ENCODE measurements around the gene VDR. TPM values are rescaled to one million over a fixed set of nuclear protein-coding genes. Genes with fewer than 3 reads are reported as not detected.

Gene VDR
- total and polyA plus RNA-seq, 2 donors (not counting 1 experiment from before 2014, with no cell fraction given): 0.37 to 0.42 TPM

DNA sequence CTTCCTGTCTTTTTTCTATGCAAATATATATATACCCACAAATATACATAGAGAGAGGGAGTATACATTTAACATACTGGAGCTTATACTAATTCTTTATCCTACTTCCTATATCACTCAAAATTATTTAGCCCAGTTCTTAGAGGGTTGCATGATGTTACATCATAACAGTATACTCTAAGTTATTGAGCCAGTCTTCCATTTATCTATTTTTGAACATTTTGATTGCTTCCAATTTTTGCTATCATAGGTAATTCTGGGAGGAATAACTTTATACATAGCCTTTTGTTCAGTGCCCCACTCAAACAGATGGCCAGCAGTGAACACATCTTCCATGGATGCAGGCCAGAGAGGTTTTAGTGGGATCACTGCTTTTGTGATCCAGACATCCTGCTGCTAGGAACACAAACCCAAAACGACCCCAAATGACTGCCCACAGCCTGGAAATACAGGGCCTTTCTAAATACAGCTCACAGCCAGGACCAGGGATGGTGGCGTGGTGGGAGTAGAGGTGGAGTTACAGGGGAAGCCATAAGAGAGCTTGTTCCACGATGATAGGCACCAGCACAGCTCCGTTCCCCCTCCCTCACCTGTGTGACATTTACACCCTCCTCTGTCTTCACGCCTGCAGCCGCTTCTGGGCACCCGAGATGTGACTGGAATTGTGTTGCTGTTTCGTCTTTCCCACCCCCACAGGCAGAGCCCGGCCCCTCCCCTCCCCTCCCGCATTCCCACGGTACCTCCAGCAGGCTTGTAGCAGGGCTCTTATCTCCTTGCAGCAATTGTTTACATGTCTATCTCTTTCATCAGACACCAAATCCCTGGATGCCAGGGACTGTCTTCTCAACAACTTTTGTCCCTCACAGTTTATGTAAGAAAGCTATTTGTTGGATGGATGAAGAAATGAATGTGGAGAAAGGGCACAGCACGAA, 54.4 kb downstream of the VDR start:
- no peaks in the 10 kb centered on the region for H3K4me1 Mint-ChIP-seq
- no peak overlapping the region for H3K4me2 ChIP-seq (replicated peaks; ENCODE audit: low read depth, low read length, poor library complexity, severe bottlenecking)
- H4K20me1 ChIP-seq (ENCODE audit: control insufficient read depth, insufficient read depth, low read length, poor library complexity, severe bottlenecking): no peaks in the 10 kb centered on the region
- DNase-seq (no peak), ATAC-seq (ENCODE audit: low read depth) (no peak)
- H3K36me3 ChIP-seq (replicated peaks in 1 of 2; ENCODE audit: control extremely low read depth in 1 of 2, control insufficient read depth in 1 of 2, extremely low read depth in 1 of 2, insufficient read depth in 2 of 2, low read length in 1 of 2): no peaks in the 10 kb centered on the region
- H2AFZ ChIP-seq (ENCODE audit: insufficient read depth, low read depth, low read length, poor library complexity, severe bottlenecking): no peak overlapping the region
- no peak overlapping the region for H3K9ac ChIP-seq (ENCODE audit: low read length)
- POLR2A ChIA-PET: no interaction called here
- 93% methylated on average over 4 of the region's 12 CpGs for WGBS (ENCODE audit: insufficient coverage)
- H3K27ac Mint-ChIP-seq: no peak overlapping the region
- no peak for TF ChIP-seq CTCF (IDR thresholded peaks at IDR 0.05)
- TF ChIP-seq EZH2 (IDR thresholded peaks at IDR 0.05; ENCODE audit: borderline replicate concordance, insufficient read depth, low read depth, low read length, poor library complexity, severe bottlenecking): no peak
- H3K9me3 ChIP-seq (ENCODE audit: control extremely low read depth in 1 of 3, control insufficient read depth in 2 of 3, insufficient read depth in 1 of 3, low read length in 2 of 3): no peaks in the 10 kb centered on the region
- H3K4me3 ChIP-seq (ENCODE audit: control extremely low read depth in 1 of 5, extremely low read depth in 1 of 5, insufficient read depth in 1 of 5, low read depth in 2 of 5, low read length in 4 of 5): no peak overlapping the region
- H3K4me1 ChIP-seq (ENCODE audit: control insufficient read depth in 2 of 2, insufficient read depth in 2 of 2, low read length in 2 of 2): no peaks in the 10 kb centered on the region
- no peaks in the 10 kb centered on the region for H3K79me2 ChIP-seq (ENCODE audit: control insufficient read depth, insufficient read depth, low read length)
- no peak overlapping the region for H3K4me3 Mint-ChIP-seq
- no peaks in the 10 kb centered on the region for H3K9me3 Mint-ChIP-seq (ENCODE audit: insufficient read depth)
- H3K27me3 ChIP-seq (replicated peaks in 1 of 4; ENCODE audit: control extremely low read depth in 1 of 4, control insufficient read depth in 3 of 4, insufficient read depth in 4 of 4, low read length in 3 of 4): no peaks in the 10 kb centered on the region
- no peaks in the 10 kb centered on the region for H3K27me3 Mint-ChIP-seq
- CTCF ChIA-PET: interaction anchor here (1.4 to 1.9 kb wide), 2 partner anchors 9 to 11 kb away, joined by 3 to 6 read pairs; no protein-coding TSS in a partner anchor
- H3K27ac ChIP-seq (ENCODE audit: low read length in 2 of 2): no peak overlapping the region
- intact Hi-C loops (cut with micrococcal nuclease): no loop called here

DNA sequence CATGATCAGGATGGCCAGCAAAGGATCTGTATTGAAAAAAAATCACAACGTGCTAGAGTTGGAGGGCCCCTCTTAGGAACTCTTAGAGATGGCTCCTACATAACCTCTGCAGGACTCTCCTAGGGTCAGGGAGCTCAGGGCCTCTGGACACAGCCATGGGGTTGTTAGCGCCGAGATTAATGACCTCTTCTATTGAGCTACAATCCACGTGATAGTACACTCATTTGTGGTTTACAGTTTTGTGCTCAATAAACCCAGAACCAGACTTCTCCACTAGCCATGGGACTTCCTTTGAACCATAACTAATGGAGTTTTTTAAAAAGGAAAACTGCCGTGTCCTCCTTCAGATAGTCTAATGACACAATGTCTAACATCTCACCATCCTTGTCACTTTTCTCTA, 55.5 kb downstream of the VDR start:
- H3K4me1 Mint-ChIP-seq: no peaks in the 10 kb centered on the region
- WGBS (ENCODE audit: insufficient coverage): 46% methylated on average over 2 of the region's 5 CpGs
- H3K27me3 ChIP-seq (replicated peaks in 1 of 4; ENCODE audit: control extremely low read depth in 1 of 4, control insufficient read depth in 3 of 4, insufficient read depth in 4 of 4, low read length in 3 of 4): peaks cover 0 to 6% (median 0%) of the 10 kb centered on the region in 4 experiments
- H3K9me3 Mint-ChIP-seq (ENCODE audit: insufficient read depth): no peaks in the 10 kb centered on the region
- no peaks in the 10 kb centered on the region for H3K27me3 Mint-ChIP-seq
- no peaks in the 10 kb centered on the region for H3K4me1 ChIP-seq (ENCODE audit: control insufficient read depth in 2 of 2, insufficient read depth in 2 of 2, low read length in 2 of 2)
- H3K79me2 ChIP-seq (ENCODE audit: control insufficient read depth, insufficient read depth, low read length): no peaks in the 10 kb centered on the region
- no peaks in the 10 kb centered on the region for H3K9me3 ChIP-seq (ENCODE audit: control extremely low read depth in 1 of 3, control insufficient read depth in 2 of 3, insufficient read depth in 1 of 3, low read length in 2 of 3)
- no peak for DNase-seq
- no peak overlapping the region for H3K27ac ChIP-seq (ENCODE audit: low read length in 2 of 2)
- ChIA-PET POLR2A (no interaction called here), CTCF (interaction anchor here (1.9 to 23.8 kb wide), 2 partner anchors 9 to 75 kb away, joined by 6 to 464 read pairs; partner anchors contain the start of gene SLC48A1)
- no peak overlapping the region for H3K4me3 Mint-ChIP-seq
- no peak overlapping the region for H2AFZ ChIP-seq (ENCODE audit: insufficient read depth, low read depth, low read length, poor library complexity, severe bottlenecking)
- H4K20me1 ChIP-seq (ENCODE audit: control insufficient read depth, insufficient read depth, low read length, poor library complexity, severe bottlenecking): no peaks in the 10 kb centered on the region
- H3K9ac ChIP-seq (ENCODE audit: low read length): no peak overlapping the region
- no peak overlapping the region for H3K4me2 ChIP-seq (replicated peaks; ENCODE audit: low read depth, low read length, poor library complexity, severe bottlenecking)
- H3K27ac Mint-ChIP-seq: no peak overlapping the region
- TF ChIP-seq EZH2 (IDR thresholded peaks at IDR 0.05; ENCODE audit: borderline replicate concordance, insufficient read depth, low read depth, low read length, poor library complexity, severe bottlenecking) (no peak), CTCF (IDR thresholded peaks at IDR 0.05) (no peak)
- intact Hi-C loops (cut with micrococcal nuclease): no loop called here
- no peaks in the 10 kb centered on the region for H3K36me3 ChIP-seq (replicated peaks in 1 of 2; ENCODE audit: control extremely low read depth in 1 of 2, control insufficient read depth in 1 of 2, extremely low read depth in 1 of 2, insufficient read depth in 2 of 2, low read length in 1 of 2)
- ATAC-seq (ENCODE audit: low read depth): no peak
- H3K4me3 ChIP-seq (ENCODE audit: control extremely low read depth in 1 of 5, extremely low read depth in 1 of 5, insufficient read depth in 1 of 5, low read depth in 2 of 5, low read length in 4 of 5): no peak overlapping the region
